Stimulated activated CD4-positive, alpha-beta T cell treated with anti-CD3 and anti-CD28 coated beads, Interleukin-2, amount 100 ng/mL, for 4 hours (primary cell): Measurements from ENCODE around the gene LIN9.

Experiments
- DNase-seq: peaks from one replicate; pipeline ENCODE4 v3.0.0-alpha.2; 2020; ENCODE audit warnings: low read depth

Gene LIN9

GRCh38 chr1:226320930-226321329 is 12.0 kb upstream of the LIN9 start:
- no peak for DNase-seq

GRCh38 chr1:226318471-226318870 is 9.5 kb upstream of the LIN9 start:
- DNase-seq: no peak

- no peak for DNase-seq
These were observed 5.1 kb upstream of the LIN9 start for GRCh38 chr1:226314055-226314454.

DNA sequence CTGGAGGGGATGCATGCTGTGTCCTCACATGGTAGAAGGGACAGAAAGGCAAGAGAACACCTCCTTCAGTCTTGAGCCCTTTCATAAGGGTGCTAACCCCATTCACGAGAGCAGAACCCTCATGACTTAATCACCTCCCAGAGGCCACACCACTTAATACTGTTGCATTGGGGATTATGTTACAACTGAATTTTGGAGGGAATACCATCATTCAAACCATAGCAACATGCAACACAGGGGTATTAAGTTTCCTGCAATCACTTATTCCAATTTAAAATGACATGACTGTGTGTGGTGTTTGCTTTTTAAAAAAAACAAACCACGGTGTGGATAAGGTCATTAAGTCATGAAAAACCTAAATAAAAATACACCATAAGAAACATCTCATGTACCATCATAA is 3.1 kb upstream of the LIN9 start:
- no peak for DNase-seq

GRCh38 chr1:226311376-226311775 is 2.4 kb upstream of the LIN9 start:
- no peak for DNase-seq

- no peak for DNase-seq
These were observed 1.8 kb upstream of the LIN9 start for GRCh38 chr1:226310637-226311195.

- no peak for DNase-seq
These were observed 1.2 kb upstream of the LIN9 start for GRCh38 chr1:226310245-226310540.

DNA sequence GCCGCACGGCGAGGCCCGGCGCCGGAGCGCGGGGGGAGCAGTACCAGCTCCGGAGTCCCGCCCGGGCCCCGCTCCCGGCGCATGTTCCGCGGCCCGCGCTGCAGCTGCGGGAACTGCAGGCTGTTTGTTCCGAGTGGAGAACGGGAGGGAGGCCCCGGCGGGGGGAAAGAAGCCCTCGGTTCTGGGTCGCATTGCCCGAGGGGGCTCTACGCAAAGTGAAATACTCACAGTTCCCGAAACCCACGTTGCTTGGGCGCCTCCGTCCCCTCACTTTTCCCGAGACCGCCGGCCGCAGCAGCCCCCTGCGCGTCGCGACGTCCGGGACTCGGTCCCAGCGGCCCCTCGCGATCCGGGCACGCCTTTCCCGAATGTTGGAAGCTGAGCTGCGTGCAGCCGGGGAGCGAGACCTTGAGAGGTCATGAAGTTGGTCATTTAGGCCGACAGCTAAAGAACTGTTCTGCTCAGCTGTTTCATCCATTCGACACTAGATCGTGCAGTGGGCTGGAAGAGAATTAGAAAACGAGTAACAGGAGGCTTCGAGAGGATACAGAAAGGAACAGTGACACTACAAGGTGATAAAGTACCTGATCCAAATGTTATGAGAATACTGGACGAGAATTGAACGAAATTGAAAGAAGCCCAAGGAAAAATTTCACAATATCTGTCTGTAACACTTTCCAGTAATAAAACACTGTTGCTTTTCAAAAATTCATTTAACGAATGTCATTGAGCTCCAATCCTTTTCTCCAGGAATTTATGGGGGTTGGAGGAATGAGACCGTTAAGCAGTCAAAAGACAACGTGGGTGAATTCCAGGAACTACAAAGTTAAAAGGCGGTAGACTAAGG is 657 bp upstream of the LIN9 start:
- no peak for DNase-seq

DNA sequence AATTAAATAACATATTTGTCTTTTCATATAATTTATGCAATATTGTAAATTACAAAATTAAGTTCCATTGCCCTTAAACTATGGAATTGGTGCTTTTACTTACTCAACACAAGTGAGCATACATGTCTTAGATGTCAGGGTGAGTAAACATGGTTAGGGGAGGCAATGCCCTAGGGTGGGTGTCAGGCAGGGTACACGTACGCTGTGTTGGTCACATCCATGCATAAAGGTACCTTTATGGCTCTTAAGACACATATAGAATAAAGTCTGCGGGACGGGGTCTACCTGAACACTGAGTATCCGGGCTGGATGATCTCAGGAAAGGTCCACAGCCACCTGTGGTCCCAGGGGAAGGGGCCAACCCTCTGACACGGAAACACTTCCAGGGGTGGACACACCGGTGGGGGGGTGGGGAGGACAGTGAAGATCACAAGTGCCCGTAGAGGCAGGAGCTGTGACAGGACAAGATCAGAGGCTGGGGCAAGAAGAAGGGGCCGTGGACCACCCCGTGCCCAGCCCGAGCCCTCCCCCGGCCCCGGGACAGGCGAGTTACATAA is 720 bp downstream of the LIN9 start:
- DNase-seq: no peak

DNA sequence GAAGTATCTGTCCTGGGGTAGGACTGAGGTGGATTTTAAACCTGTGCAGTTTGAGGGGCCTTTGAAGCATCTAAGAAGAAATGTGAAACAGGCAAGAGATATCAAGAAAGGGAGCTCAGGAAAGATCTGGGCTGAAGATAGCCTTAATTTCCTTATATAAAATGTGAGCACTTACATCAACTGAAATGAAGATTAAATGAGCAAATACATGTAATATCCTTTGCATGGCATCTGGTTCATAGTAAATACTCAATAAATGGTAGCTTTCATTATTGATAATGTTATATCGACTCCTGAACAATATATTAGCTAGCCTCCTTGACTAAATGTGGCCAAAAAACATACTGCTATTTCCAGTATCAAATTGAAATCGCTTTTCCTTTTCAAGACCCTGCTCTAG is 2.5 kb downstream of the LIN9 start:
- no peak for DNase-seq

DNA sequence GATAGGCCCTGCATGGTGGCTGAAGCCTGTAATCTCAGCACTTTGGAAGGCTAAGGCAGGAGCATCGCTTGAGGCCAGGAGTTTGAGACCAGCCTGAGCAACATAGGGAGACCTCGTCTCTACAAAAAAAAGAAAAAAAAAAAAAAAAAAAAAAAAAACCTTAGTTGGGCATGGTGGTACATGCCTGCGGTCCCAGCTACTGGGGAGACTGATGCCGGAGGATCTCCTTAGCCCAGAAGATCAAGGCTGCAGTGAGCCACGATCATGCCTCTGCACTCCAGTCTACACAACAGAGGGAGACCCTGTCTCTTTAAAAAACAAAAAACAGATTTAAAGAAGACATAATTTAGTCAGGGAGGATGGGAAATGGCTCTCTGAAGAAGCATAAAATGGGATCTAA is 3.8 kb downstream of the LIN9 start:
- no peak for DNase-seq

- no peak for DNase-seq
These were observed 4.5 kb downstream of the LIN9 start for GRCh38 chr1:226304291-226304955.

DNA sequence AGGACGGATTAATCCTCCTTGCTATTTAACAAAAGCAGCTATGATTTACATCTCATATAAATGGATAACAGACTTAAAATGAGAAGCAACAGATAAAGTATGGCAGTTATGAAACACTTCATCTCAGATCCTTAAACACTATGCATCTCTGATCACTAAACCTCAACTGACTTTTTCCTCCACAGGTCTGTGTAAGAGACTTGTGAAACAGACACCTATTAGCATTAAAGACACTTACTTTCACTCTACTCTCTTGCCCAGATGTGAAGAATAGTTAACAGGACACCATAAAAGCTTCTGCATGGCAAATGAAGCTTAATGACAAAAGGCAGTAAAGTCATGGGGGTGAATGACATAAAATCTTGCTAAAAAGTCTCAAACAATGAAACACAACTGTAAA is 6.2 kb downstream of the LIN9 start:
- DNase-seq: no peak

- no peak for DNase-seq
These were observed 12.1 kb downstream of the LIN9 start for GRCh38 chr1:226296911-226297310.

GRCh38 chr1:226293553-226293920 is 15.4 kb downstream of the LIN9 start:
- no peak for DNase-seq

DNA sequence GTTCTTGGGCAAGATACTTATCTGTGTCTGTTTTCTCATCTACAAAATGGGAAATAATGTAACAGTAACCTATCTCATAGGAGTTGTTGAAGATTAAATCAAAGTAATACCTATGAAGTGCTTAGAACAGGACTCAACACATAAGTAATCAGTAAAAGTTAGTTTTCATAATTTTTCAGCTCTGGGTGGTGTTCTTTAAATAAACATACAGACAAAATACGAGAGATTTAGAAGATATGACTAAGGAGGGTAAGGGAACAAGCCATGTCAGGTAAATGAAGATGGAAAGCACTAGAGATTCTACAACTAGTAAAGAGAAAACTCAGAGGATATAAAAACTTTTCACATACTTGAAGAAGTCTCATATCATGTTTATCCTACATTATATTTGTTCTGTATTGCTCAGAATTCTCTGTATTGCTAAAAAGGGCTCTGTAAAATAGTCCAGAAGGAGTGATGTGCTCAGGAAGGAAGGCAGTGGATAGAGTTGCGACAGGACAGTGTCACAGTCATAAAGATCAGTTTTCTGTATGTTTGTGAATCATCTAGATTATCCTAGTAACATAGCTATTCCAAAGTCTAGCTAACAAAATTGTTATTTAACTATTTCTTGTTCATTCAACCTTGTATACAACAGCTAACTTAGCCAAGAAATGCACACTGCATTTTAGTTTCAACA is 16.0 kb downstream of the LIN9 start:
- DNase-seq: no peak

DNA sequence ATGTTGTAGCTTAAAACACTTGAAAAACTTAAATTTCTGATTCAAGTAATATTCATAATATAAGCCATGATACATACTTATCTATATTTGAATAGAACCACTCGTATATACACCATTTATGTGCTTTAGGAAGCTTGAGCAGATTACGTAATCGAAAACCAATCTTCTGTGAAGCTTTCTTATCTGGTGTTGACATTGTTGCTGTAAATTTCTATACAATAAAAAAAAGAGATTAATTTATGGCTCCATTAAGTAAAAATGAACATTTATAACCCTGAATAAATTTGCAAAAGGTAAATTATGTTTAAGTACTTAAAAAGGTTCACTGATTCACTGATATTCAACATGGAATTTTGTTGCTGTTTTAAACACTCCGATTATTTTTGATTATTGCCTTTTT is 21.4 kb downstream of the LIN9 start:
- DNase-seq: no peak

- no peak for DNase-seq
These were observed 27.9 kb downstream of the LIN9 start for GRCh38 chr1:226281058-226281457.

- DNase-seq: no peak
These were observed 29.5 kb downstream of the LIN9 start for GRCh38 chr1:226279498-226279897.

DNA sequence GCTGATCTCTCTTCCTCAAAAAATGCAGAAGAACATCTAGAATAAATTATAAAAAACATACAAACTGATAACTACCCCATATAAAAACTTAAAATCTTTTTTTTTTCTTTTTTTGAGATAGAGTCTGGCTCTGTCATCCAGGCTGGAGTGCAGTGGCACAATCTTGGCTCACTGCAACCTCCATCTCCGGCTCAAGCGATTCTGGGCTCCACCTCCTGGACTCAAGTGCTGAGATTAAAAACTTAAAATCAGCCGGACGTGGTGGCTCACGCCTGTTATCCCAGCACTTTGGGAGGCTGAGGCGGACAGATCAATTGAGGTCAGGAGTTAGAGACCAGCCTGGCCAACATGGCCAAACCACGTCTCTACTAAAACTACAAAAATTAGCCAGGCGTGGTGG is 31.1 kb downstream of the LIN9 start:
- no peak for DNase-seq

DNA sequence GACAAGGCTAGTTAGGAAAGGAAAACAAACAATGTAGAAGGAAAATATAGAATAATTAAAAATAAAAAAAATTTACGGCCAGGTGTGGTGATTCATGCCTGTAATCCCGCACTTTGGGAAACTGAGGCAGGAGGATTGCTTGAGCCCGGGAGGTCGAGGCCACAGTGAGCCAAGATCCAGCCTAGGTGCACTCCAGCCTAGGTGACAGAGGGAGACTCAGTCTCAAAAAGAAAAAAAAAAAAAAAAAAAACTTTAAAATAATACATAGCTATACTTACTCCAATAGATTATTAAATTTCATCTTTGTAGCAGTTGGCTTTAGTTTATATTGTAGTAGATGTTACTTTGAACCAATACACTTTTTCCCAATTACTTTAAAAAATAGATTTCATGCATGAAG is 32.0 kb downstream of the LIN9 start:
- DNase-seq: no peak

GRCh38 chr1:226276077-226276682 is 32.8 kb downstream of the LIN9 start:
- no peak for DNase-seq
